LNCaP clone FGC (cell line): ENCODE data around the gene ANKS3.

ENCODE experiments used
- DNase-seq: peaks from one replicate; pipeline ENCODE4 v3.0.0-alpha.2; 2011; ENCODE audit warnings: low read depth
- H3K4me3 ChIP-seq: 2 replicates; pipeline ENCODE4 v1.5.1; 2011; ENCODE audit warnings: mild to moderate bottlenecking, low read depth, low read length, control low read depth
- CTCF ChIP-seq: IDR thresholded peaks from 2 replicates; pipeline ENCODE4 v1.5.1; 2012; ENCODE audit warnings: mild to moderate bottlenecking; ENCODE audit not compliant: control insufficient read depth, insufficient read depth; ENCODE audit errors: extremely low read depth

Gene ANKS3

GRCh38 chr16:4696172-4696904, 37.7 kb downstream of the ANKS3 start:
- no peak for DNase-seq
- no peak overlapping the region for H3K4me3 ChIP-seq
- TF ChIP-seq CTCF, result no peak

- H3K4me3 ChIP-seq, result no peak overlapping the region
- no peak for TF ChIP-seq CTCF
- DNase-seq, result no peak
Observed at GRCh38 chr16:4695473-4696171, 38.4 kb downstream of the ANKS3 start.

GRCh38 chr16:4694642-4695451, 39.2 kb downstream of the ANKS3 start:
- TF ChIP-seq CTCF, result peak; percentile 16; the same call in 1 of the 2 replicates
- peak overlapping the region; percentile 82 for H3K4me3 ChIP-seq
- DNase-seq, result no peak

- DNase-seq, result no peak
- TF ChIP-seq CTCF, result no peak
- peak overlapping the region; percentile 82 for H3K4me3 ChIP-seq
Observed at GRCh38 chr16:4693956-4694641, 40.0 kb downstream of the ANKS3 start.

- peak within 1 kb of the TSS; percentile 82 for H3K4me3 ChIP-seq
- no peak; the same call in 1 of the 2 replicates for TF ChIP-seq CTCF
Observed at GRCh38 chr16:4693296-4693955, 40.6 kb downstream of the ANKS3 start, which contains the start of gene NUDT16L1. Gene NUDT16L1, plus strand, starts transcription at chr16:4693562. Its CDS starts 165 bp downstream, at chr16:4693727.

More at GRCh38 chr16:4693296-4693955, 40.6 kb downstream of the ANKS3 start, which contains the start of gene NUDT16L1:
- DNase-seq, result peak; percentile 81
